NOMO-1 treated with DMSO at 0.1 percent for 48 hours (cell line): ENCODE results near the gene PLCXD3.

Source experiments
- DNase-seq: peaks from one replicate; lab custom pipeline; 2025; ENCODE audit not compliant: unreplicated experiment; lab: John Stamatoyannopoulos, UW

The PLCXD3 gene

GRCh38 chr5:41289970-41290464 is 220.4 kb downstream of the PLCXD3 start:
- DNase-seq: no peak

- DNase-seq: no peak
Observed at GRCh38 chr5:41286696-41287095, 223.7 kb downstream of the PLCXD3 start.

GRCh38 chr5:41286165-41286564 is 224.2 kb downstream of the PLCXD3 start:
- no peak for DNase-seq

- DNase-seq: no peak
Observed at GRCh38 chr5:41284938-41285337, 225.5 kb downstream of the PLCXD3 start.

- DNase-seq: no peak
Observed at GRCh38 chr5:41281215-41281810, 229.1 kb downstream of the PLCXD3 start.

GRCh38 chr5:41279040-41279439 is 231.4 kb downstream of the PLCXD3 start:
- no peak for DNase-seq

GRCh38 chr5:41277476-41278245 is 232.7 kb downstream of the PLCXD3 start:
- peak; percentile 46 for DNase-seq

GRCh38 chr5:41275813-41276512 is 234.4 kb downstream of the PLCXD3 start:
- no peak for DNase-seq

- peak; percentile 33 for DNase-seq
Observed at GRCh38 chr5:41270423-41271251, 239.8 kb downstream of the PLCXD3 start.

GRCh38 chr5:41268894-41269293 is 241.5 kb downstream of the PLCXD3 start:
- no peak for DNase-seq

GRCh38 chr5:41266377-41266776 is 244.0 kb downstream of the PLCXD3 start:
- no peak for DNase-seq

- no peak for DNase-seq
Observed at GRCh38 chr5:41264019-41264418, 246.4 kb downstream of the PLCXD3 start.

GRCh38 chr5:41263335-41263734 is 247.1 kb downstream of the PLCXD3 start:
- no peak for DNase-seq
